ENCODE data around the gene ADORA3.
A peak's percentile ranks its signal among the peaks of the same experiment; 100 is the strongest.
"Not testable (repeated sequence)": the region's sequence is repeated elsewhere in the genome, so short reads cannot be mapped to it uniquely, and the experiment has no call there.

ADORA3 gene

DNA sequence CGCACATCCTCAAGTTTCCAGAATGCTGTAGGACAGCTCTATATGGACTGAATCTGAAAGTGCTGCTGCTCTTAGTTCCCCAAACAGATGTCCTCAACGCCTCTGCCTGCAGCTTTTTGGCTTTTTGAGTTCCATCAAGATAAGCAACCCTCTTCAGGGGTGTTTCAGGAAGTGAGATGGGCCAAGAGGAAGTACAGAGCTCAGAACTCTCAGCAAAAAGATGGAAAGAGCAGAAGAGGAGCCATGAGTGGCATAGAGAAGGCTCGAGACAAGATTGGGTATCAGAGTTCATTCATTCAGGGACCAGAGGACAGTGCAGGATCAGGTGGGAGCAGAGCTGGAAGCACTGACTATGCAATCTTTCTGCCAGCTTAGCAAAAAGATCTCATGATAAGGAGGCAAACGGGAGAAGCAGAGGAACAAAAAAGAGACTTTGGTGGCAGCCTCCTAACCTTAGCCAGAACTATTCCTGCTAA, at the start of gene ADORA3, which contains the start of gene TMIGD3:
Gene ADORA3, minus strand, starts transcription at position 49 of the 476 bp plus-strand sequence. CDS start 279 bp downstream, outside the sequence.
Gene TMIGD3, minus strand, starts transcription at position 49 of the 476 bp plus-strand sequence. CDS start 279 bp downstream, outside the sequence.
- peak; percentile 84 for DNase-seq (ENCODE audit: low spot score)

DNA sequence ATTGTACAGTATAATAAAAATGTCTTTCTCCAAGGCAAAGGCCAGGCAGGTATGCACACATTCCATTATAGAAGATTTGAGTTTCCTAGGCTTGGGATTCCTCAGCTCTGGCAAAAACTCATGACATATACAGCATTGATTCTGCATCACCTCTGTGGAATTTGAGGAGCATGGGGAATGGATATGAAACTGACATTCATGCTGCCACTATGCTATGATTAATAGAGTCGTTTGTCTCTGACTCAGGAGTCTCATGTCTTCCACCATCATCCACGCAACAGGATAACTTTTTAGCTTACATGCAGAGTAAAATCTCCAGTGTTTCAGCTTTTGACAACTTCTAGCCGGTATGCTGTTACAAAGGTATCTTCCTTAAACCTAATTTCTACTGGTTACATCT, 49.8 kb upstream of the ADORA3 start:
- DNase-seq (ENCODE audit: low spot score) = no peak

DNA sequence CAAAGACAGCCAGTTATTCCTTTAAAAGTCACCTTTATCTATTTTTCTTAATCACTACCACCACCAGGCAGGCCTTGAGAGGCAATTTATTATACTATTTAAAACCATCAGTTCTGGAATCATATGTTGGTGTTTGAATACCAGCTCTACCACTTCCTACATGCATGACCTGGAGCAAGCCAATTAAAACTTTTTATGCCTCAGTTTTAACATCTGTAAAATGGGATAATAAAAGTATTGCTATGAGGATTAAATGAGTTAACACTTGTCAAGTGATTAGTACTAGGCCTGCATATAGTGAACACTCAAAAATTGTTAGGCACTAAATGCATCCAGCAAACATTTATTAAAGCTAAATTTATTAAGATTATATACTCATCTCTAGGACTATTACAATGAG, 49.2 kb upstream of the ADORA3 start:
- DNase-seq (ENCODE audit: low spot score) = no peak

DNA sequence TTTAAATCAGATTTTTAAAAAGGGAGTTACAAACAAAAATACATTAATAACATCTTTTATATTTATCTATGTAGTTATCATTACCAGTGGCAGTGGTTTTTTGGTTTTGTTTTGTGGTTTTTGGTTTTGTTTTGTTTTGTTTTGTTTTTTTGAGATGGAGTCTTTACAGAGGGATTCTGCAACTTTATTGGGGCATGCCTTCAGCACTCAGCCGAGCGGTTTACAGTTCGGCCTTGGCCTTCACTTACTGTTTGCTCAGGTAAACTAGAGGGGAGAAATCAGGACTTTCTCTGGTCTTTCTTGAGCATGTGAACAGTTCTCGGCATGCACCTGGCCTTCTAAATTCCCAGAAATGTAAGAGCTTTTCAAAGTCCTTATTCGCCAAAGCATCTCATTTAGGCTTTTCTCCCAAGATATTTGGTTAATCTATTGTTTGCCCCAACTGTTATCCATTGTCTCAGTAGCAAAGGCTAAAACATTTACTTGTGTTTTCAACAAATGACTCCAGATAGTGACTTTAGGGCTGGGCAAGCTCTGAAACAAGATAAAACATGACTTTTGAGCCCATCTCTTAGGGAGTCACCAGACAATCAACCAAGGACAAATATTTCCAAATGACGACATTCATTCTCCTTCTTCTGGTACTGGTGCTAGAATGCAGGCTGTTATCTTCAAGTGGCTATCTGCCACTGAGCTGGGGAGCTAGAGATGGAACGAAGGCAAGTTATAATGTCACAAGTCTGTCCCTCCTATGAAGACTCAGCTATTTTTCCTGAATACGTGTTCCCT, 48.4 kb upstream of the ADORA3 start:
- no peak for DNase-seq (ENCODE audit: low spot score)

DNA sequence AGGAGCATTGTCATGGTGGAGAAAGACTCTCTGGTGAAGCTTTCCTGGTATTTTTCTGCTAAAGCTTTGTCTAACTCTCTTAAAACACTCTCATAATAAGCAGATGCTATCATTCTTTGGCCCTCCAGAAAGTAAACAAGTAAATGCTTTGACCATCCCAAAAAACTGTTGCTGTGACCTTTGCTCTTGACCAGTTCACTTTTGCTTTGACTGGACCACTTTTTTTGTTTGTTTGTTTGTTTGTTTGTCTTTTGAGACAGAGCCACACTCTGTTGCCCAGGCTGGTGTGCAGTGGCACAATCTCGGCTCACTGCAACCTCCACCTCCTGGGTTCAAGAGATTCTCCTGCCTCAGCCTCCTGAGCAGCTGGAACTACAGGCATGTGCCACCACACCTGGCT, 44.4 kb upstream of the ADORA3 start:
- DNase-seq (ENCODE audit: low spot score) = not testable (repeated sequence)

DNA sequence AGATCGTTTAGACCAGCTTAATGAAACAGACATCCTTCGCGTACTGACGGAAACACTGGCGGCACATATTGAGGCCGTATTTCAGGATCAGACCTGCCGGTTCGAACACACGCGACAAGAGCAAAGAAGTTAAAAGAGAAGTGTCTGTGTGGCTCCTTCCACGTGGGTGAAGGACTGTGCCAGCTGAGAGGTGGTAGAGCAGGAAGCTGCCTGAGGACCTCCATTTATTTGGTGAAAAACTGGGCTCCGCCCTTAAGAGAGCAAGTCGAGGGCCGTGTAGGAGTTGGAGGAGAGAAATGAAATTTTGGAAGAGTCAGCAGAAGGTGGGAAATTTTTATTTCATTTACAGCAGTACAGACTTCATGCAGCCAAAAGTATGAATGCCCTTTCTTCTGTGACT, 38.8 kb upstream of the ADORA3 start:
- no peak for DNase-seq (ENCODE audit: low spot score)

DNA sequence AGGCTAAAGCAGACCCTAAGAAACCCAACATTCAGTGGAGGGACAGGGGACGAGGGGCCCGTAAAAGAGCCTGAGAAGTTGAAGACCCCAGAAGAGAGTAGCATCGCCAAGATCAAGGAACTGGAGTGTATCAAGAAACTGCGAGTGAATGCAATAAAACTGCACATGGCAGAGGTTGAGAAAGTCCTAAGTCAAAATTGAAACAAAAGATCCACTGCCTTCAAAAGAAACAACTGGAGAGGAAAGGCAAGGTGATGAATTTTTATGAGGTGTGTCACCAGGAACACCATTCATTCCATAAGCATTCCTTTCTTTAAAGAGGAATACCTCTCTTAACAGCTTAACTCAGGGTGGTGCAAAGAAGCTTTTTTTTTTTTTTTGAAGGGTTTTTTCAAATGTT, 38.3 kb upstream of the ADORA3 start:
- DNase-seq (ENCODE audit: low spot score) = no peak

DNA sequence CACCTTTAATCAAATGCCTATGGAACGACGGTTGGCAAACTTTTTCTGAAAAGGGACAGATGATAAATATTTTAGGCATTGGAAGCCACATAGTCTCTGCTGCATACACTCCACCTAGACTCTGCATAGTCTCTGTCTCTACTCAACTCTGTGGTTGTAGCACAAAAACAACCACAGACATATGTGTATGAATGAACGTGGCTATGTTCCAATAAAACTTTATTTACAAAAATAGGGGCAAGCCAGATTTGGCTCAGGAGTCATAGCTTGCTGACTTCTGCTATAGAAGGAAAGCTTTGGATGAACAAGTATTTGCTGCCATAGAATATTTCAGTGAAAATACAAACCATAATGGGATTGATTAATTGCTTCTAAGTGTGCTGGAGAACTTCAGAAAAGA, 37.5 kb upstream of the ADORA3 start:
- DNase-seq (ENCODE audit: low spot score) = no peak

DNA sequence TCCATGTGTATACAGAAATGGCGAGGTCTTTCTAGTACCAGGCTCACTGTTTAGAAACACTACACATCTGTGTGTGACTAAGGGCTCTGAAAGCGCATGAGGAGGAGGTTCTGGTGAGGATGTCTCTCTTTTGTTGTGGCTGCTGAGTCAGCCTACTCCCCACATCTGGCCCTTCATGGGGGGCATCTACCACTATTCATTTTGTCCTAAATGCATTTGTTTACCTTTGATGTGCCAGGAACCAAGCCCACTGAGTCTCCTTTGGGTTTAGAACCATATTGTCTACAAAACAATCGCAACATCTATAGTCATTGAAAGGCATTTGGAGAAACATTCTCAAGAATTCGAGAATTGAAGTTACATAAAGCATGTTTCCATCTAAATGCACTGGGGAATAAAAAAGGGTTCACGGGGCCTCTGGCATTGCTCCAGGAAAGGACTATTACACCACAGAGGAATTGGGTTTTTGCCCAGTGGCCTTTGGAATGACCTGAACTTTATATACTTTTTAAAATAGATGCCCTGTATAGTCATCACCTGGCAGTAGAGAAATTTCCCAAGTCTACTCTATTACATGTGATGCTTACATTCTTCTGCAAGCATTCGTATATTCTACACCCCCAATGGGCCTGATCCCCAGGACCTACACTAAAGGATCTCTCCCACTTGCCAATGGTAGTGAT, 35.1 kb upstream of the ADORA3 start:
- no peak for DNase-seq (ENCODE audit: low spot score)

DNA sequence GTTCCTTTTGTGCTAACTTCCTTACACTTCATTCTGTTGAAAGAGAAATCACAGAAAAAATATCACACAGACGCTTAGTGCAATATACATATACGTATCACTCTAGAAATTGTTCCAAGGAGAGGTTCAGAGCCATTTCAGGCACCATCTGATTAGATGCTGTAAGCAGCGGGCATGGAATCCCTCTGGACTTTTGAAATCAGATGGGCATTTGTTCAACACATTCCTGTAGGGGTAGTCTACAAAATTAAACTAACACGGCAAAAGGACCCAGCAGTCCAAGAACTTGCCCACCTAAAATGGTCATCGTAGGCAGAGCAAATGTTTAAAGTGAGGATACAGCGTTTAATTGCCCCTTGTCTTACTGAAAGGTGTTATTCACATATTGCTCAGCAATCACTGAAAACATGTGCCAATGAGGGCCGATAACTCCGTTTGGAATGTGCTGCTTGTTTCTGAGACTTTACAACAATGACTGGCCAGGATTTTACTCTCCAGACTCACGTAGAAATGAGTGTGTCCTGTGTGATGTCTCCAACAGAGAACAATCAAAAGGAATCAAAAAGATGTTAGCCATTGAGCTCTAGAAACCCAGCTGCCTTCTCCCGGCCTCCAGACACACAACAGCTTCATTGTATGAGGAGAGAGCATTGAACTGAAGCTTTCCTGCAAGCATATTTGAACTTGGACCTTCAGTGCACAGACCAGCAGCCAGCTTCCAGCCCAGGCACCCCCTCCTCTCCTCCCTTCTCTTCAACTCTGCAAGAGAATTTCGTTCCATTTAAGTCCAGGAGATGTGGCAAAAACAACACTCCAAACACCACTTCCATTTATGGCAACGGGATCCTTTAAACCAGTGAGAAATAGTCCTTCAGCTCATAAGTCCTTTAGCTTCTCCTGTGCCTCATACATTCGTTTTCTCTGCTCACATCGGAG, 32.1 kb upstream of the ADORA3 start:
- DNase-seq (ENCODE audit: low spot score) = peak; percentile 96

DNA sequence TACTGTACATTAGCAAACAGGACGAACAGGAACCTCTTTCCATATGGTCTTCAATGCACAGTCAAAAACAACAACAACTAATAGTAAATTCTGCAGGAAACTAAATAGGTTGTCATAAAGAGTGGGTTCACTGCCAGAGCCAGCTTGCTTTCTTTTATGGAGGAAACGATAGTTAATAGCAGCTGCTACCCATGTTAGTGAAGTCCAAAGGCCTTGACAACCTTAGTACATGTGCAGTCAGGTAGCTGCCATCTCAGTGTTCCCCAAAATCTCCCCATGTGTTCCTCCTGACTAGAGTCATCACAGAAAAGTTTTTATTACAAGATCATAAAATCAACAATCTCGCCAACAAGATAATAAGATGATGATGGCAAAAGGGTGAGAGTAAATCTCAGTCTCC, 16.6 kb upstream of the ADORA3 start:
- DNase-seq (ENCODE audit: low spot score) = no peak

DNA sequence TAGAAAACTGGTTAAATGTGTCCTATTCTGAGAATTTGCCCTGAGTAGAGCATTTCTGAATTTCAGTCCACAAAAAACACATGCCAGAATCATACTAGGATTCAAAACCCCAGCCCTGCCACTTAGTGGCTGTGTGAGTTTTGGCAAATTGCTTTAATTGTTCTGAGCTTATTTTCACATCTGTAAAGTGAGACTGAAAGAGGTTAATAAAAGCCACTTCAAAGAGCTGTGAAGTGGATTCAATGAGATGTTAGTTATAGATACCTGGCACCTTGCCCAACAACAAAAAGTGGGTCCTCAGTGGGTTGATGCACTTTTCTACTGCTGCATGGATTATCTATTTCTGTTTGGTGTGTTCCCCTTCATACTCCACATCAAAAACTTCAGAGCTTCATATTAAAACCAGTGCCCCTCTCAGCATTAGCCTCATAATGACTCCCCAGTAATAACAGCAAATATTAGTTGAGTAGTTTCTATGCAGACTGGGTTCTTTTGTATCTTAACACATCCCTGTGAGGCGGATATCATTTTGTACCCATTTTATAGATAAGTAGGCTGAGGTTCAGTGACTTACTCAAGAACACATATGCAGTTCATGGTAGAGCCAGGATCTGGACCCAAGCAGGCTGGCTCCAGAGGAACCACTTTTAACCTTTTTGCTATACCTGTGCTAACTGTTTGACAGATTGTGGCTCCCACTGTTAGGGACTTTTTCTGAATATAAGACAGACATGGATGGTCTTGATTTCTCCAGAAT, 14.2 kb upstream of the ADORA3 start:
- DNase-seq (ENCODE audit: low spot score) = no peak

DNA sequence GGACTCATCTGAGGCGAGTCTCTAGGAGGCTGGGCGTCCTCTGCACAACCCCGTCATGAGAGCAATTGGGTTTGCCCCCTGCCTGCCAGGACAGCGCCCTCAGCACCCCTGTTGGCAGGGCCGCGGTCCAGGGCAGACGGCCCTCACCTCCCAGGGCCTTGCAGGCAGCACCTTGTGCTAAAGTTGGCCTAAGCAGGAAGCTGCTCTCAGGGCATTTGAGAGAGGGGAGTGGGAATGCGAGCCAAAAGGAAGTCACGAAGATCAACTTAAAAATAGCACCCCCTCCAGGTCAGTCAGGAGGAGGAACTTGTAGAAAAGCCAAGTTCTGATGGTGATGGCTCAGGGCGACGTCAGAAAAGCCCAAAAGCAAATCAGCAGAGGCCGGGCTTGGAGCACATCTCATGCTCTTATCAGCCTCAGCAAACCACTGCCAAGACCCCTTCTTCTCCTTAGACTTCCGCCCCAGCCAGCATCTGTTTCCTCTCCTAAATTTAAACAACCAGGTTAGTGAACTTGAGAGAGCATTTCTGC, 12.6 kb upstream of the ADORA3 start:
- DNase-seq (ENCODE audit: low spot score) = peak; percentile 87

DNA sequence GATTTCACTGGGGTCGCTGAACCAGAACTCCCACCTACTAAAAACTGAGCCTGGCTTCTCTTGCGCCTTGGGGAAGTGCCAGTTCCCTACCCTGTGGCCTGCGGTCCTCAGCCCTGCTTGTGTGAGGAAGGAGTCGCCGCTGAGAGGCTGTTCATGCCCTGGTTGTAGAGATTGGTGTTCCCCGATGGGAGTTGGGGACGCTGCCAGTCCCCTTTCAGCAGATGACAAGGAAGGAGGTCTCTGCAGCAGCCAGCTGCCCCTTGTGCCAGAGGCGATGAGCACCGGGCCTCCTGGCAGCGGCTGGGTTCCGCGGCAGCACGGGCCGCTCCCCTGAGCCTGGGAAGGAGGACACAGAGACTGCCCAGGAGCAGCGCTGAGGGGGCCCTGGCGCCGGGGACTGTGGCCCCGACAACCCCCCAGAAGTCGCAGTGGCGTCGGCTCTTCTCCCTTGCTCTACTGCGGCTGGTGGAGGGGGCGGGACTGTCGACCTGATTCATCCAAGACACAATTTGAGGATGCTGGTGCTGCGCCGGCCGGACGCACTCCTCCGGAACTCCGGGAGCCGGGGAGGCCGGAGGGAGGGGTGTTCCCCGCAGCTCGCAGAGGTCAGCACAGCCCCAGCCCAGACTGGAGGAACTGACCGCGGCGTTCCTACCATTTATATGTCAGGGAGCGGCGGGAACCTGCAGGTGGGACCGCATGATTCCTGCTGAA, 12.0 kb upstream of the ADORA3 start:
- no peak for DNase-seq (ENCODE audit: low spot score)

DNA sequence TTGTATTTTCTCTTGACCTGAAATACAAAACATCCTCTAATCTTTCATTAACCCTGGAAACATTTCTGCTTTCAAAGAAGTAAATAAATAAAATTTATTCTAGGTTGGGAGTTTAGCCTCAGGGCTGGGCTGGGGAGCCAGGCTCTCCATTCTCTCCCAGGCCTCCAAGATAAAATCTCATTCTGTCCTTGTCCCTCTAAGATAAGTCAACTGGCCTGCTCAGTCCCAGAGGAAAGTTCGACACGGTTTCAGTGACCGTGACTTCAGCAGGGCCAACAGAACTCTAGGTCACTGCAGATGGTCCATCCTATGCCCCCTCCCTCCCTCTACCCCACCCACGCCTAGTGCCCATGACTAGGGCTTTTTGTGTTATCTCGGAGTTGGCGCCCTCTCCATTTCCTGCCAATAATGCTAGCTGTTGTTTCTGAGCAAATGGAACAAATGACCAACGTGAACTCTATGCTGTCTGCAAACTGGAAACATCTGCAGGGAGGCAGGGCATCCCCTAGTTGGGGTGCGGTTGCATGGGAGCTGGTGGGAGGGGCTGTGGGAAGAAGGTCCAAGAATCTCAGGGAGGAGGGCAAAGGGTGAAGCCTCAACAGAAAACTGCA, 10.1 kb upstream of the ADORA3 start:
- peak; percentile 94 for DNase-seq (ENCODE audit: low spot score)

DNA sequence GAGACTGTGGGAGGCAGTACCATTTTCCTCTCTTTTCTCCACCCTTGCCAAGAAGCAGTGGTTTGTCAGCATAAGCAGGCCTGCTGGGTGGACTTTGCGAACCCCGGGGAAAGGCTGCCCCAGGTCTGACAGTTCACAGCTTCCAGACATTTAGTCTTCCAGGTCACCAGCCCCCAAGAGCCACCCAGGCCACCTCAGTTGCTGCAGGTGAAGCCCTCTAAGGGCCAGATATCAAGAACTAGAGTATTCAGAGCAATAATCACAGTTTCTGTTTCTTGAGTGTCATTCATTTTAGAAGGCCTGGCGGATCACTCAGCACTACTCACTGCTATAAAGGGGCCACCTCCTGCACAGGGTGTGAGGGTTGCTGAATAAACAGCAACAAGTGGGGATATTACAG, 9.5 kb upstream of the ADORA3 start:
- no peak for DNase-seq (ENCODE audit: low spot score)

DNA sequence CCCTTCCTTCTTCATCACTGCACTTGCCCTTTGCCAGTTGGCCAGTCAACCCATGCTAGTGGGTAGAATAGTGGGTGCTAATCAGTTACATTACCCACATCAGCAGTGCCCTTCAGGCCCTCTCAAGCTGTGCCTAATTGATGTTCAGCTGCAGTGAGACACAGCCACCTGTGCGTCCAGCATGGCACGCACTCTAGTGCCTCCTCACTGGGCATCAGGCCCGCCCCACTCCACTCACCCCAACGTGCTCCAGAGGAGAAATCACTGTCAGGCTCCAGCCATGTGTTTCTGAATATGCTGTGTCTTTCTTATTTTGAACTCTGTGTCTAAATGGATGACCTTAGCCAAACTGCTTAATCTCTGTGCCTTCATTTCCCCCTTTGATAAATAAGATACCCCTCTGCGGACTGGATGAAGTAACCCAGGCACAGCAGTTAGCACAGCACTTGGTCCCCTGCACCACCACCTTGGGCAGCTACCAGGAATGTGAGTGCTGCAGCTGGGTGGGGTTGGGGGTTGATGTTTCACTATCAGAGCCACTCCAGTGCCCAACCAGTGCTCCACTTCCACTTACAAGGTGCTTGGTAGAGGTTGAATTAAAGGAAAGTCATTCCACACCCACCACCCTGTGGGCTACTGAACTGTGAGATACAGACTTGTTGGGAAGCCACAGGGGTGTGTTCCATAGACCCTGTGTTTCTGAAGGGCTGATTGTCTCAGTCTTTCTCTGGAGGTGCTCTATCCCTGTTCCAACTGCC, 8.9 kb upstream of the ADORA3 start:
- DNase-seq (ENCODE audit: low spot score) = no peak

DNA sequence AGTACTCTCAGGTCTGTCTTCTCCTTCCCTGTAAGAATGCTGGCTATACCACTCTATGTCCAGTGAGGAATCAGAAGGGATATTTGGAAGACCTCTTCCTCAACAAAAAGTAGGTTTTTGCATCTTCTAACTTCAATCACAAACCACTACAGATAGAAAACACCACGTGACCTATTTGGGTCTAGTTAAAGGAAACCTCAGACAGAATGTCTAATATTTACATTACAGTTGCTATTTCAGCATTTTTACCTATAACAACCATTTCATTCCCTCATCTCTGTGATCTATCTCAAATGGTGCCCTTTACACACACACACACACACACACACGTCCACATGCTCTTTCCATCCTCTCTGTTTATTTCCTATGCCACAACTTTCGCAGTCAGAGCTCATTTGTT, 7.9 kb upstream of the ADORA3 start:
- no peak for DNase-seq (ENCODE audit: low spot score)

DNA sequence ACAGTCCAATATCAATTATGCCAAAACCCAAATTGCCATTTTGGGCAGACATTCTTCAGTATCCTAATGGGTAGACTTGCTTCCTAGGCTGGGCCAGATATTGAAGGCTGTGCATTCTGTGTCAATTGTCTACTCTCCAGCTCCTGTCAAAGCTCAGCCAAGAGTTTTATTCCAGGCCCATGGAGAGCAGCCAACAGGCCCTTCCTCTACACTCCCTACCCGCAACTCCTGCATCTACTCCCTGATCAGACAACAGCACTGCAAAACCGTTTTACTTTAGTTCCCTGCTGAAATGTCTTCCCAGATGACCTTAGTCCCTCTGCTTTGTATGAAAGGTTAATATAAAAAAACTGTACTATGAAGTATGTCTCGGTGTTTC, 6.6 kb upstream of the ADORA3 start:
- no peak for DNase-seq (ENCODE audit: low spot score)

Measured in pons (tissue), 1 donor.